Psoas muscle (tissue), 8 donors: Measurements from ENCODE around the gene MPST. TPM values are rescaled to one million over a fixed set of nuclear protein-coding genes. Genes with fewer than 3 reads are reported as not detected.

ENCODE experiments used
- ATAC-seq, 4 donors: fragments of 200-7000 bp; cut with Tn5 transposase; one replicate each; pipeline ENCODE4 v1.9.1; 2020; ENCODE audit warnings: moderate library complexity in 3 of 4, mild to moderate bottlenecking in 2 of 4
- DNase-seq, 2 donors: peaks; one replicate each; pipeline ENCODE4 v3.0.0-alpha.2; 2020
- H3K27ac ChIP-seq: fragments of 200-600 bp; one replicate; pipeline ENCODE4 v1.8.0; 2022
- H3K27me3 ChIP-seq, 3 donors: fragments of 200-600 bp in 1 of 3; one replicate each; pipeline versions ENCODE4 v1.6.1 to v1.8.0; 2013 to 2022; ENCODE audit warnings: low read length in 2 of 3, mild to moderate bottlenecking in 2 of 3, moderate library complexity in 1 of 3; ENCODE audit not compliant: insufficient read depth in 3 of 3
- H3K36me3 ChIP-seq, 2 donors: fragments of 200-600 bp in 1 of 2; one replicate each; pipeline versions ENCODE4 v1.6.1 to v1.8.0; 2013 to 2022; ENCODE audit warnings: low read depth in 1 of 2, mild to moderate bottlenecking in 1 of 2, moderate library complexity in 1 of 2; ENCODE audit not compliant: insufficient read depth in 1 of 2
- H3K4me1 ChIP-seq: fragments of 200-600 bp; one replicate; pipeline ENCODE4 v1.8.0; 2022
- H3K4me3 ChIP-seq: fragments of 200-600 bp; one replicate; pipeline ENCODE4 v1.8.0; 2022; ENCODE audit warnings: mild to moderate bottlenecking
- H3K9me3 ChIP-seq: fragments of 200-600 bp; one replicate; pipeline ENCODE4 v1.8.0; 2022
- WGBS, 3 donors: extraction: QIAGEN DNeasy Blood & Tissue Kit; methylation state at CpG; one replicate each; pipeline versions ENCODE4 v1.1.6 to v1.1.7; 2013; 5-methylcytosine and 5-hydroxymethylcytosine counted together
- intact Hi-C, 2 donors: fragments of 100-400 bp; cut with DNase I; formaldehyde crosslinking; loops; one replicate each; pipeline versions ENCODE4 v1.11.0 to v1.14.2; 2022
- polyA plus RNA-seq, 3 donors: library from polyadenylated mRNA; stranded (reverse); fragments of 200-250 nt; gene quantifications; one replicate each; pipeline ENCODE4 v1.2.3, GENCODE V29; 2013
- total RNA-seq, 4 donors: library from RNA; stranded (reverse); fragmentation: NEBNext Ultra II Directional in 2 of 4; extraction: Animal tissue kit (Norgen Biotek cat#: 25700) in 2 of 4; gene quantifications; one replicate each; pipeline versions ENCODE4 v1.2.1 to v1.2.4, GENCODE V29; 2021 to 2023
- TF ChIP-seq, protein P1 (sequence below): fragments of 200-600 bp; IDR thresholded peaks from one replicate; pipeline ENCODE4 v1.8.0; 2022; ENCODE audit warnings: antibody characterized with exemption
- donor health status: healthy with polysubstance abuse.
- donor health status: DM: no; HTN: no; CAD: no; lungs with moderate emphysema.
- donor health status: Bipolar disorder and iron deficiency.
- donor health status: healthy.
- donor health status: DM: yes; HTN: yes; CAD: no.
- donor health status: DM: no; HTN: no; CAD: no.
- donor health status: DM: no; HTN: no; CAD: no.
- donor health status: DM: yes; HTN: yes; CAD: no.

MPST gene
- total and polyA plus RNA-seq, 7 donors, result 31.5 to 83.6 (median 42.2) TPM

DNA sequence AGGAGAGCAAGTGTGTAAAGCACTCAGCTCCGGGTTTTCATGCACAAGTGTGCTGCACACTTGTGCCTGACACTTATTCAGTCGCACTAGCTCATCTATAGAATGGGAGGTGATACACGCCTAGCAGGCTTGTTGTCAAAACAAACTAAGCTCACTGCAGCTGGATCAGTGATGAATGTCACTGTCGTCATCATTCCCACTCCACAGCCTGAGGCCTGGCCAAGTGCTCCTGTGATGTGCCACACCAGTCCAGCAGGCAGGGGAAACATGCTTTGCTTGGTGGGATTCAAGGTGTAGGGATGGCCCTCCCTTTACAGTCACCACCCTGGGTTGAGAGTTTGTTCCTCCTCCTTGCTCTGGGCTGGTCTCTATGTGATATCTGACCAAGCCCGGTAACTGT is 6.8 kb downstream of the MPST start:
- H3K36me3 ChIP-seq, result peaks cover 4 to 63% of the 10 kb centered on the region in 2 donors
- TF ChIP-seq, protein P1, sequence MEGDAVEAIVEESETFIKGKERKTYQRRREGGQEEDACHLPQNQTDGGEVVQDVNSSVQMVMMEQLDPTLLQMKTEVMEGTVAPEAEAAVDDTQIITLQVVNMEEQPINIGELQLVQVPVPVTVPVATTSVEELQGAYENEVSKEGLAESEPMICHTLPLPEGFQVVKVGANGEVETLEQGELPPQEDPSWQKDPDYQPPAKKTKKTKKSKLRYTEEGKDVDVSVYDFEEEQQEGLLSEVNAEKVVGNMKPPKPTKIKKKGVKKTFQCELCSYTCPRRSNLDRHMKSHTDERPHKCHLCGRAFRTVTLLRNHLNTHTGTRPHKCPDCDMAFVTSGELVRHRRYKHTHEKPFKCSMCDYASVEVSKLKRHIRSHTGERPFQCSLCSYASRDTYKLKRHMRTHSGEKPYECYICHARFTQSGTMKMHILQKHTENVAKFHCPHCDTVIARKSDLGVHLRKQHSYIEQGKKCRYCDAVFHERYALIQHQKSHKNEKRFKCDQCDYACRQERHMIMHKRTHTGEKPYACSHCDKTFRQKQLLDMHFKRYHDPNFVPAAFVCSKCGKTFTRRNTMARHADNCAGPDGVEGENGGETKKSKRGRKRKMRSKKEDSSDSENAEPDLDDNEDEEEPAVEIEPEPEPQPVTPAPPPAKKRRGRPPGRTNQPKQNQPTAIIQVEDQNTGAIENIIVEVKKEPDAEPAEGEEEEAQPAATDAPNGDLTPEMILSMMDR, result no peak

DNA sequence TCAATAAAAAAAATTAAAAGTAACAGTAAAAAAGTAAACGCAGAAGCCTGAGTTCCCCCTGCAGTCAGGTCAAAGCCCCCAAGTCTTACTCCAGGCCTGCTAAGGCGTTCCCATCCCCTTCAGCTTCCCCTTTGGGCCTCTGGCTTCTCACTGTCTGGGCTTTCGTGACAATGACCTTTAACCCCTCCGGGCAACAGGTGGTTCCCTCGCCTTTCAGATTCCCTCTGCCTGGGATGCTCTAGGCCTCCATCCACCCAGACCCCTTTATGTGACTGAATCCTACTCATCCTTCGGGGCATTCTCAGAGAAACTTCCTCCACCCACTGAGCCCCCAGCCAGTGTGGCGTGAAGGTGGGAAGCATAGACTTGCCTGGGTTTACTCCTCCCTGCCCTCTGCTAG is 8.0 kb downstream of the MPST start:
- Histone ChIP-seq H3K27me3 (no peaks in the 10 kb centered on the region), H3K36me3 (peaks cover 4 to 63% of the 10 kb centered on the region in 2 donors), H3K27ac (no peak overlapping the region), H3K4me1 (peaks cover 2% of the 10 kb centered on the region), H3K4me3 (no peak overlapping the region), H3K9me3 (no peaks in the 10 kb centered on the region)
- ATAC-seq (no peak), DNase-seq (no peak)
- TF ChIP-seq, protein P1, result no peak
- intact Hi-C loops, result no loop called here
- WGBS, 3 donors, result 86 to 94% (median 86%) methylated on average over 7 of the region's 7 CpGs

More for the DNA sequence above, 6.8 kb downstream of the MPST start:
- no peak overlapping the region for H3K27ac ChIP-seq
- ATAC-seq (no peak), DNase-seq (no peak)
- no peak overlapping the region for H3K4me3 ChIP-seq
- intact Hi-C loops, result no loop called here
- no peaks in the 10 kb centered on the region for H3K27me3 ChIP-seq
- H3K9me3 ChIP-seq, result no peaks in the 10 kb centered on the region
- WGBS, 3 donors, result 78 to 87% (median 82%) methylated on average over 5 of the region's 5 CpGs
- peaks cover 13% of the 10 kb centered on the region for H3K4me1 ChIP-seq

DNA sequence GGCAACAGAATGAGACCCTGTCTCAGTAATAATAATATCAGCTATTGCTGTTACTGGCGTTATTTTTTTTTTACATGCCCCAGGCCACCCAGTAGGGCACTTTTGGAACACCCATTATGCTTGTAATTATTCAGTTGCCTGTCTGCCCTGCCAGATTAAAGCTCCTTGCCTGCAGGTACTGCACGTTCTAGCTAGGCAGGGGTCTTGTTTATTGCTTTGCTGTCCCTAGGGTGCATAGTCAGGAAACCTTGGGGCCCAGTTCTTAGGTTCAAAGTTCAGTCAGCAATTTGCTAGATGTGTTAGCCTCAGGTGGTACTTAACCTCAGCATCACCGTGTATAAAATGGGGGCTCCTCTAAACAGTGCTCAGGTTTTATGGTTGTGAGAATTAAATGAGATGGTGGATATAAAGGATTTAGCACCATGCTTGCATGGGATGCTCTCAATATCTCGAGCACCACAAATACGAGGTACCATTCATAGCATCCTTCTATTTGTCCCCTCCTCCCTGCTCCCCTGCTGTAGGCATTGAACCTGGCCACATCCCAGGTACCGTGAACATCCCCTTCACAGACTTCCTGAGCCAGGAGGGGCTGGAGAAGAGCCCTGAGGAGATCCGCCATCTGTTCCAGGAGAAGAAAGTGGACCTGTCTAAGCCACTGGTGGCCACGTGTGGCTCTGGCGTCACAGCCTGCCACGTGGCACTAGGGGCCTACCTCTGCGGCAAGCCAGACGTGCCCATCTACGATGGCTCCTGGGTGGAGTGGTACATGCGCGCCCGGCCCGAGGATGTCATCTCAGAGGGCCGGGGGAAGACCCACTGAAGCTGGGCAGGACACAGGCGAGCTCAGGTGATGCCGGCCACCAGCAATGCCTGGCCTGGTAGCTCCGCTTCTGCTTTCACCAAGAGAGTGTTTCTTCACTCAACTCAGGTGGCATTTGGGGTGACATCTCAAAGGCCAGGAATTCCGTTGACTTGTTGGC is 9.4 kb downstream of the MPST start:
- Histone ChIP-seq H3K4me1 (no peaks in the 10 kb centered on the region), H3K27me3 (no peaks in the 10 kb centered on the region), H3K4me3 (no peak overlapping the region), H3K36me3 (peaks cover 4 to 63% of the 10 kb centered on the region in 2 donors), H3K27ac (no peak overlapping the region), H3K9me3 (no peaks in the 10 kb centered on the region)
- no peak for ATAC-seq
- no peak for DNase-seq
- TF ChIP-seq, protein P1, result no peak
- intact Hi-C loops, result no loop called here
- WGBS, 3 donors, result 90 to 93% (median 91%) methylated on average over 22 of the region's 22 CpGs

DNA sequence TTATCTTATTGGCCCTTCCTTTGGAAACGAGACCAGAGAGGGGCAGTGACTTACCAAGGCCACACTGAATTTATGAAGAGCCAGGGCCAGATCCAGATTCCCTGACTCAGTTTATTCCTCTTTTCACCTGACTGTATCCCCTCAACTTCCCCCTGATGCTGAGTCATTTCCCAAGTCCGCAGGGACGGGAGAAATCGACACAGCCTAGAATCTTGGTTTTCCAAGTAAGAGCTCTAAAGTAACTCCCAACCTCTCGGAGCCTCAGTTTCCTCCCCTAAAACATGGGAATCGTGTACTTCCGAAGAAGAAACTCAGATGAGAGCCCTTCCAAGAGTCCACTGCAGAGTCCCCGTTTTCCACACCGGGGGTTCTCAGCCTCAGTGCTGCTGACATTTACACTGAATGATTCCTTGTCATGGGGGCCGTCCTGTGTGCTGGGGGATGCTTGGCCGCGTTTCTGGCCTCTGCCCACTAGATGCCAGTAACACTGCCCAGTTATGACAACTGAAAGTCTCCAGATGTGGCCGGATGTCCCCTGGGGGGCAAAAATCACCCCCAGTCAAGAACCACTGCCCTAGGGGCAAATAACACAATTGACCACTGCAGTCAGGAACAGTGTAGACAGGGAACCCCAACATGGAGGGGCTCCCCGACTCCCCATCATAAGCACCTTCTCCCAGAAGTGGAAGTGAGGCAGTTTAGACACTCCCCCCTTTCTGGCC is 11.2 kb downstream of the MPST start:
- no peak for DNase-seq
- H3K9me3 ChIP-seq, result no peaks in the 10 kb centered on the region
- TF ChIP-seq, protein P1, result no peak
- H3K4me3 ChIP-seq, result no peak overlapping the region
- peaks cover 4 to 48% of the 10 kb centered on the region in 2 donors for H3K36me3 ChIP-seq
- ATAC-seq, result no peak
- H3K27ac ChIP-seq, result no peak overlapping the region
- H3K27me3 ChIP-seq, result no peaks in the 10 kb centered on the region
- intact Hi-C loops, result no loop called here
- 67 to 76% (median 70%) methylated on average over 14 of the region's 14 CpGs for WGBS, 3 donors
- no peaks in the 10 kb centered on the region for H3K4me1 ChIP-seq
